NCI-H748 (cell line): ENCODE measurements around the gene ANKRD22.
A peak's percentile ranks its signal among the peaks of the same experiment; 100 is the strongest.
"Not testable (repeated sequence)": the region's sequence is repeated elsewhere in the genome, so short reads cannot be mapped to it uniquely, and the experiment has no call there.

Experiments
- DNase-seq: peaks from one replicate; lab custom pipeline; 2025; ENCODE audit not compliant: unreplicated experiment; lab: John Stamatoyannopoulos, UW

ANKRD22 gene

GRCh38 chr10:88838766-88839350 lies 12.8 kb downstream of the ANKRD22 start:
- no peak for DNase-seq

DNA sequence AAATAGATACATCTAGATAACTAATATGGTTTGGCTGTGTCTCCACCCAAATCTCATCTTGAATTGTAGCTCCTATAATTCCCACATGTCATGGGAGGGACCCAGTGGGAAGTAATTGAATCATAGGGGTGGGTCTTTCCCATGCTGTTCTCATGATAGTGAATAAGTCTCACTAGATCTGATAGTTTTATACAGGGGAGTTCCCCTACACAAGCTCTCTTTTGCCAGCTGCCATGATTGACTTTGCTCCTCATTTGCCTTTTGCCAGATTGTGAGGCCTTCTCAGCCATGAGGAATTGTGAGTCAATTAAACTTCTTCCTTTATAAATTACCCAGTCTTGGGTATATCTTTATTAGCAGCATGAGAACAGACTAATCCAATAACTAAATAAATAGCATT lies 14.0 kb downstream of the ANKRD22 start:
- not testable (repeated sequence) for DNase-seq

- no peak for DNase-seq
Observed at GRCh38 chr10:88835910-88836221, 15.8 kb downstream of the ANKRD22 start.

DNA sequence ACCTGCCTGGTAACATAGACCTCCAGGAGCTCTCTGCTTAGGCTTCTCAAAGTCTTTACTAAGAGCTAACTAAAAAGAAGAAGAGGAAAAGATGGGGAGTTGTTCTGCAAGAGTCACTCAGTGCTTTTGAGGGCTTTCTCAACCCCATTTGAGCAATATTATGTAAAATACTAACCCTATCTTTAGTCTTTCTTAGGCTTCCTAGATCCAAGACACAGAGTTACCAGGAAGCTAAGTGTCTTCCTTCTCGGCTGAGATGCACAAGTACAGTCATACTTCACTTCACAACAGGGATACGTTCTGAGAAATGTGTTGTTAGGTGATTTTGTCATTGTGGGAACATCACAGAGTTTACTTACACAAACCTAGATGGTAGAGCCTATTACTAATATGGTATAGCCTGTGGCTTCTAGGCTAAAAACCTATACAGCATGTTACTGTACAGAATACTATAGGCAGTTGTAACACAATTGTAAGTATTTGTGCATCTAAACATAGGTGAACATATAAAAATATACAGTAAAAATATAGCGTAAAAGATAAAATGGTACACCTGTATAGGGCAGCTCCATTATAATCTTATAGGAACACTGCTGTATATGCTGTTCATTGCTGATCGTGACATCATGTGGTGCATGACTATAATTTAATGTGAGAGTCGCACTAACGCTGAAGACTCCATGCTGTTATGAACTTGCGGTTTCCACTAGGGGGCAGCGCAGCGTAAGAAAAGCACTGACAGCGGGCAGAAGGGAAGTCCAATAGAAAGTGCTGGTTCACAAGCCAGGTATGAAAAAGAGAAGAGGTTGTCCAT lies 16.3 kb downstream of the ANKRD22 start:
- DNase-seq: peak; percentile 73

DNA sequence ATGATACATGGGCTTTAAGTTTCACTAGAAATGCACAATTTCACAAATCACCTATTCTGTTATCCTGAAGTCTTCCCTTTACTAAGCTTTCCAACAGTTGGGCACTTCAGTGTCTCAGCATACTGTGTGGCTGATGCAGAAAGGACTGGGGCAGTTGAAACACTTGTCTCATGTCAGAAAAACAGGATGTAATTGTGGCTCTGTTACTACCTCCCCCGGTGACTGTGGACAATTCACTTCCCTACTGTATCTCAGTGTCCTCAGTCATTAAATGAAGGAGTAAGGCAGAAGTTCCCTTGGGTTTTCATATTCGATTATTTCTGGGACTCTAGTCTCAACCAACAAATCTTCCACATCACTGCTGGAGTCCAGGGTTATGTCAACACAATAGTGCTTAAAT lies 17.9 kb downstream of the ANKRD22 start:
- DNase-seq: no peak

DNA sequence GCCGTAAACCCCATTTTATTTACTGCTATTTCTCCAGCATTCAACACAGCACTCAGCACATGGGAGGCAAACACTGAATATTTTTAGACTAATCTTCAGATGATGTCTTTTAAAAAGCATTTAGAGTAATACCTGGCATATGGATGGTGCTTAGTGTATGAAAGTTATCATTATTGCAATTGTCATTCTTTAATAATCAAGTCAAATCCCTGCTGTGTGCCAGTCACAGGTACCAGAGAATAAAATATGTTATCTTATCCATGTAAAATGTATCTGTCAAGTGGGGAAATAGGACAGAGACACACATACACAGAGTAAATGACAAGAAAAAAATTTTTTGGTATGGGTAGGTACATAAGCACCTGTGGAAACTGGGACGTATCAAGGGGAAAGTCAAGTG lies 18.5 kb downstream of the ANKRD22 start:
- DNase-seq: no peak

DNA sequence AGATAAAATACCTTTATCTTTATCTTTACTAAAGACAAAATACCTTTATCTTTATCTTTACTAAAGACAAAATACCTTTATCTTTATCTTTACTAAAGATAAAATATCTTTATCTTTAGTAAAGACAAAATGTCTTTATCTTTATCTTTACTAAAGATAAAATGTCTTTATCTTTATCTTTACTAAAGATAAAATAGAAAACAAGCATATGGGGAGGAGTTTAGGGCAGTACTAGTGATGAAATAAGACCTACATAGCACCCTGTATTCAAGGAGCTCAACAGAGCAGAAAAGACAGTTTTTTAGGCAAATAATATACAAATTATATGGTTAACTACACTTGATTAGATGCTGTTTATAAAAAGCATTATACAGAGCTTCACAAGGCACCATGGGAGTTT lies 19.3 kb downstream of the ANKRD22 start:
- DNase-seq: no peak

GRCh38 chr10:88831709-88832108 lies 19.9 kb downstream of the ANKRD22 start:
- peak; percentile 8 for DNase-seq

- DNase-seq: no peak
Observed at GRCh38 chr10:88830643-88831268, 20.9 kb downstream of the ANKRD22 start.

DNA sequence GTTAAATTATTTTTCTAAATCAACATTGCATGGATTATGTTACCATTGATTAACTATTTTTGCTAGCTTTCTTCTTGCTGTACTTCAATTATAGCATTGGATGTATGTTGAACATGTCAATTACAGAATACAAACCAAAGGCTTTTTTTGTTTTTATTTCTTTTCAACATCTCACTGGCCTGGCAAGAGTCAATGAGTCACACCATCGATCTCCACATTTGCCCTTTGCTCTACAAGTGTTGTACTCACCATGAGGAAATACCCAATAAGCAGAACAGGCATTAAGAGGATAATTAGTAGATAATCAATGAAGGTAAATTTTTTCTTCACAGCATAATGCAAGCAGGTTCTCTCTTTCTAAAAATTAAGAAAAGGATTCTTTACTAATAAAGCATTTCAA lies 23.3 kb downstream of the ANKRD22 start:
- no peak for DNase-seq

DNA sequence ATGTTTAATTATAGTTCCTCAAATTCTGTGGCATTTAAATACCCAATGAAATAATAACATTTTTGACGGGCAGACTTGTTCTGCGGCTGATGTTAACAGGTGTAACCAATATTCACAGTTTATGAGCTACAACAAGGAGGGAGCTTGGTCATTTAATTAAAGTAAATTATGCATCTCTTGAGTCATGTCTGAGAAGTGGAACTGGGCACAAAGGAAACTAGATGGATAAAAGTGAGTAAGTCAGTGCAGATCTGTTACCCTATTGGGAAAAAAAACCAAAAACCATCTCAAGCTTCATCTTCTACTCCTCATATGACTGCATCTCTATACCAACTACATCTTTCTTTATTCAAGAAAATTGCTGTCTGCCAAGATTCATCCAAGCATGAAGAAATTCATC lies 24.0 kb downstream of the ANKRD22 start:
- no peak for DNase-seq

- DNase-seq: no peak
Observed at GRCh38 chr10:88826388-88826787, 25.3 kb downstream of the ANKRD22 start.

DNA sequence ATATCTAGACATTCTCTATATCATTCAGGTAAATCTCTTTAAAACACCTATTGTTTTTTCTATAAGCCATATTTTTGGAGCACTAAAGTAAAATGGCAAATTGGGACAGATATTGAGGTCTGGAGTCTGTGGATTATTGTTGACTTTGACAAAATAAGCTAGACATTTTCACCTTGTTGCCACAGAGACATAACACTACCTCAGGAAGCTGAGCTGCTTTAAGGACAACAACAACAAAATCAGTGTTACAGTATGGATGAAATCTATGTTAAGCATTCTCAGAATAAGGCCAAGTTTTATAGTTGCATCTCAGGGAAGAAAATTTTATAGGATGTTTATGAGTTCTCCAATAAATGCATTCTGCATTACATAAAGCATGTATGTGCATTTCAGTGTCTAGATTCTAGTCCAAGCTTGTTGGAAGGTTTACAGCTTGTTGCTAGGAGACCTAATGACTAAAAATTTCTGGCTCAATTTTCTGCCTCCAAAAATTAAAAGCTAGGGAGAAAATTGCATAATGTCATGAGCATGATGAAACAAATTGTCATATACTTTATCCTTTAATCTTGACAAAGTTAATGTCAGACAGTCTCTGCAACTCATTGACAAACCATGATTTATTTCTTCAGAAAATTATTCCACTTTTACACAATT lies 30.8 kb downstream of the ANKRD22 start:
- peak; percentile 41 for DNase-seq

GRCh38 chr10:88819290-88819689 lies 32.4 kb downstream of the ANKRD22 start:
- no peak for DNase-seq

DNA sequence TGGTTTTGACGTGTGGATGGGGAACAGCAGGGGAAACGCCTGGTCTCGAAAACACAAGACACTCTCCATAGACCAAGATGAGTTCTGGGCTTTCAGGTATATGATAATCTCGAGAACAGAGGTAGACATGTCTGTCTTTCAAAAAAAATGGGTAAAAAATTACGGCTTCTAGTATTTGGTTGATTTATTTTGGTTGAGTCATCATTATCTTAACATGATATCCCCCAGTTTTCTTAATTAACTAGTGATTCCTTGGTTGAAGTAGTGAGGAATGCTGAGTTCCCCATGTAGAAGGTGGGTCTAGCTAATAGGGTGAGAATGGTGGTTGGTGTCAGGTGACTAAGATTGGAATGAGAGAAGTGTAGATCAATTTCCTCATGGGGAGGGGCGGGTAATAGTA lies 38.4 kb downstream of the ANKRD22 start:
- DNase-seq: no peak

GRCh38 chr10:88810196-88810961 lies 41.3 kb downstream of the ANKRD22 start:
- peak; percentile 75 for DNase-seq

DNA sequence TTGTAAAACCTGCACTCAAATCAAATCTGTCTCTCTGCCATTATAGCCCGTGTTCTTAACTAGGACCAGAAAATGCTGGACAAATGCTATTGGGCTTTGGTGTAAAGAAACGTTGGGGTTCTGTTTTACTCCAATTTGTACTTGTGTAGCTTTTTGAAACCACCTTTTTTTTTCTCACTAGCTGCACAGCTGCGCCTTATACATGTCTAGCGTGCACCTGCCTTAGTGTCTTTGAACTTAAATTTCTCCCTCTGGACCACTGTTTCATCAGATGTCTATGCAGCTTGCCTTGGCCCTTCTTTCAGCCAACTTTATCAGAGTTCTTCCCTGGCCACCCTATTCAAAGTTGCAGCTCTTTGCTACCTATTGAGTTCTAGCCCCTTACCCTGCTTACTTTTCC lies 42.0 kb downstream of the ANKRD22 start:
- no peak for DNase-seq

DNA sequence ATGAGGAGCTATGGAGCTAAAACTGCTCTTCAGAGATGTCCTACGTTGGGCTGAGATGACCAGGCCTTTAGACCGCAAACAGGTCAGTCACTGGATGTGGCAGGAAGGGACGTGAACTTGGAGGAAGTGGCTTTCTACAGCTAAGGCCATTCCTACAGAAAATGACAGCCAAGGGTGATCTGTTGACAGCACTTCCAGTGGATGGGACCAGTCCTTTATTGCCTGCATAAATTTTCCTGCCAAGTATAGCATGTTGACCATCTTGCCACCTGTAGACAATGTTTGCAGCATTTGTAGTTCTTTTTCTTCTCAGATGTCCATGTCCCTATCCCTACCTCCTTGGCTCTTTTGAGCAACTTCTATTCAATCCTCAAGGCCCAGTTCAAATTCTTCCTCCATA lies 45.7 kb downstream of the ANKRD22 start:
- no peak for DNase-seq

GRCh38 chr10:88805361-88805760 lies 46.3 kb downstream of the ANKRD22 start:
- DNase-seq: no peak

GRCh38 chr10:88804083-88804812 lies 47.4 kb downstream of the ANKRD22 start:
- no peak for DNase-seq

- DNase-seq: no peak
Observed at GRCh38 chr10:88803641-88804040, 48.0 kb downstream of the ANKRD22 start.
